ENCODE measurements around the gene F10. TPM values are rescaled to one million over a fixed set of nuclear protein-coding genes. Genes with fewer than 3 reads are reported as not detected.
"Not testable (repeated sequence)": the region's sequence is repeated elsewhere in the genome, so short reads cannot be mapped to it uniquely, and the experiment has no call there.

Gene F10
- total and polyA plus RNA-seq, 8 donors = 1.1 to 59.4 (median 3.8) TPM

DNA sequence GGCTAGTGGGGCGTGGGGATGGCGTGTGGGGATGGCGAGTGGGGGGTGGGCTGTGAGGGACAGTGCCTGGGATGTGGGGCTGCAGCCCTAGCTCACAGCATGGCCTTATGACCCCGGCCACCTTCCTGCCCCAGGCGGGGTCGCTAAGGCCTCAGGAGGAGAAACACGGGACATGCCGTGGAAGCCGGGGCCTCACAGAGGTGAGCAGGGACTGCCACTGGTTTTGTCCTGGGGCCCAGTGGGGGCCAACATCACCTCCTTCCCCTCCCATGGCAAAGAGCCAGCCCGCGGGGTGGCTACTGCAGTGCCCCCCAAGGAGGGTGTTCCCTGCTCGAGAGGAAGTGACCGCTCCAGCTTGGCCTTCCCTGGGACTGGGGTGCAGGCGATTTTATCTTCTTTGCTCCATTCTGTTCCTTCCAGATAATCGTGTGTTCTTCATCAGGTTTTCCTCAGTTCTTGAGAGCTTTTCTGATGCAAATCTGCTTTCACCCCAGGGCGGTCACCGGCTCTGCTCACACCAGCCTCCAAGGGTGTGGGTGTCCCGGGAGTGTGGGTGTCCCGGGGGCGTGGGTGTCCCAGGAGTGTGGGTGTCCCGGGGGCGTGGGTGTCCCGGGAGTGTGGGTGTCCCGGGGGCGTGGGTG lies 15.8 kb upstream of the F10 start:
- TF ChIP-seq CTCF (IDR thresholded peaks at IDR 0.05) = no peak
- FAIRE-seq = no peak
- Histone ChIP-seq H3K4me3 (no peak overlapping the region), H3K4me1 (peaks cover 0 to 4% (median 0%) of the 10 kb centered on the region in 3 donors), H3K27me3 (peaks cover 0 to 10% (median 5%) of the 10 kb centered on the region in 4 donors), H3K36me3 (no peaks in the 10 kb centered on the region), H3K27ac (no peak overlapping the region), H3K9me3 (no peaks in the 10 kb centered on the region)
- WGBS, 2 donors = 76 to 82% methylated on average over 25 of the region's 25 CpGs
- no peak for ATAC-seq
- DNase-seq = peak in 2 of 6 donors; percentile 15 to 77
- intact Hi-C loops (cut with DNase I) = no loop called here

DNA sequence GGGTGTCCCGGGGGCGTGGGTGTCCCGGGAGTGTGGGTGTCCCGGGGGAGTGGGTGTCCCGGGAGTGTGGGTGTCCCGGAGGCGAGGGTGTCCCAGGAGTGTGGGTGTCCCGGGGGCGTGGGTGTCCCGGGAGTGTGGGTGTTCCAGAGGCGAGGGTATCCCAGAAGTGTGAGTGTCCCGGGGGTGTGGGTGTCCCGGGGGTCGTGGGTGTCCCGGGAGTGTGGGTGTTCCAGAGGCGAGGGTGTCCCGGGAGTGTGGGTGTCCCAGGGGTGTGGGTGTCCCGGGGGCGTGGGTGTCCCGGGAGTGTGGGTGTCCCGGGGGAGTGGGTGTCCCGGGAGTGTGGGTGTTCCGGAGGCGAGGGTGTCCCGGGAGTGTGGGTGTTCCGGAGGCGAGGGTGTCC lies 14.1 kb upstream of the F10 start:
- FAIRE-seq; H3K27ac ChIP-seq; H3K36me3 ChIP-seq; intact Hi-C loops (cut with DNase I); H3K9me3 ChIP-seq; ATAC-seq; H3K4me3 ChIP-seq; H3K4me1 ChIP-seq: not testable (repeated sequence)
- WGBS, 2 donors = 87 to 96% methylated on average over 19 to 27 of the region's 27 CpGs
- peak in 2 of 6 donors; percentile 11 to 42 for DNase-seq
- H3K27me3 ChIP-seq = peaks cover 0 to 10% (median 5%) of the 10 kb centered on the region in 4 donors

DNA sequence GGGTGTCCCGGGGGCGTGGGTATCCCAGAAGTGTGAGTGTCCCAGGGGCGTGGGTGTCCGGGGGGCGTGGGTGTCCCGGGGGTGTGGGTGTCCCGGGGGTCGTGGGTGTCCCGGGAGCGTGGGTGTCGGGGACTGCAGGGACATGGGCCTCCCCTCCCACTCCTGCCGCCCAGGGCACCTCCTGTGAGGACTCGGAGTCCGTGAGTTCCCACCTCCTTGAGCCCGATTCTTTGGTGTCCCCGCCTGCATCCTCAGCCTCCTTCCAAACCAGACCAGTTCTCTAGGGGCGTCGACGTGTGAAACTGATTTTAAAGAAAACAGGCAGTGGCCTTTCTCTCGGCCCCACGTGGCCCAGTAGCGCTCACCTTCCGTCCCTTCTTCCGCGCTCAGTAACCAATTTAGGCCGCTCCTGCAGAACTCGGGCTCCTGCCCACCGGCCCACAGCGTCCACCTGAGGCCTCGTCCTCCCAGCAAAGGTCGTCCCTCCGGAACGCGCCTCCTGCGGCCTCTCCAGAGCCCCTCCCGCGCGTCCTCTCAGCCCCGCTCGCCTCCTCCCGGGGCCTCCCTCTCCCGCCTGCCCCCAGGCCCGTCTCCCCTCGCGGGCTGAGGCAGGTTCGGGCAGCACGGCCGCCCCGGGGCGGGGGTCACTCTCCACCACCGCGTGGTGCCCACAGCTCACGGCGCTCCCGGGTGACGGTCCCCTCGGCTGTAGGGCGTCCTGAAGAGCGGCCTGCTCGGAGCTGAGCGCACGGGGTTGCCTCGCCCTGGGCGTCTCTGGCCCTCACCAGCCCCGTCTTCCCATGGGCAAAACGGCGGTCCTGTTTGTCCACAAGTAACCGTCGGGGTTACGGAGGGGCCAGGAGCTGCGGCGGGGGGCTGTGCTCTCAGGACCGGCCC lies 13.2 kb upstream of the F10 start:
- Histone ChIP-seq H3K27ac (no peak overlapping the region), H3K4me1 (peaks cover 0 to 4% (median 0%) of the 10 kb centered on the region in 3 donors), H3K36me3 (no peaks in the 10 kb centered on the region), H3K27me3 (peaks cover 0 to 10% (median 5%) of the 10 kb centered on the region in 4 donors), H3K4me3 (peak overlapping the region in 1 of 4 donors; percentile 48), H3K9me3 (no peaks in the 10 kb centered on the region)
- DNase-seq (peak in 3 of 6 donors; percentile 20 to 68 (median 60)), ATAC-seq (peak in 2 of 4 donors; percentile 11 to 24), FAIRE-seq (no peak)
- TF ChIP-seq CTCF (IDR thresholded peaks at IDR 0.05) = no peak
- WGBS, 2 donors = 31 to 32% methylated on average over 66 to 73 of the region's 73 CpGs
- intact Hi-C loops (cut with DNase I) = no loop called here

DNA sequence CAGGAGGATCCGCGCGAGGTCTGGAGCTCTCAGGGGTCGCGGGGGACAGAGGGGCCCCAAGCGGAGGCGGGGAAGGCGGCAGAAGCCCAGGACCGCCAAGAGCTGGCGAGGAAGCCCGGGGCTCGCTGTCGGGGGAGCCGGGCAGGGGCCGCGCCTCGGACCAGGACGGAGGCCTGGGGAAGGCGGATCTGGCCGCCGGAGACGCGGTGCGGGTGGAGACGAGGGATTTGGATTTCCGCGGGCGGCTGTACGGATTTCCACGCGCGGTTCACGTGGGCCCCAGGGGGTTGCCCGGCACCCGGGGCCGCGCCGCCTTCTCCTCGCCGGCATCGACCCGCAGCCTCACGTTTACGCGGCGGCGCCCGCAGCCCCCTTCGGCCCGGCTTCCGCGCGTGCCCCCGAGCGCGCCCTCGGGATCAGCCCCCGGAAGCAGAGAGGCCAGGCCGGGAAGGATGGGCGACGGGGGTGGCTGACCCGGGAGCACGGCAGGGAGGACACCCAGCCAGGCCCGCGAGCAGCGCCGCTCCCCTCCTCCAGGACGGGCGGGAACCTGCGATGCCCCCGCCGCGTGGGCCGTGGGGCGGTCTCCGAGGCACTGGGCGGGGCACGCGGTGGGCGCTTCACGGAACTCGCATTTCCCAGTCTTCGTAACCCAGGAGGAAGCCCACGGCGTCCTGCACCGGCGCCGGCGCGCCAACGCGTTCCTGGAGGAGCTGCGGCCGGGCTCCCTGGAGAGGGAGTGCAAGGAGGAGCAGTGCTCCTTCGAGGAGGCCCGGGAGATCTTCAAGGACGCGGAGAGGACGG lies 12.3 kb upstream of the F10 start:
- ATAC-seq = peak; percentile 24 to 55 (median 48)

More for the DNA sequence above, 12.3 kb upstream of the F10 start:
- H3K9me3 ChIP-seq = no peaks in the 10 kb centered on the region
- H3K27me3 ChIP-seq = peaks cover 0 to 10% (median 5%) of the 10 kb centered on the region in 4 donors
- FAIRE-seq (no peak), DNase-seq (peak in 2 of 6 donors; percentile 59 to 61)
- intact Hi-C loops (cut with DNase I) = no loop called here
- no peaks in the 10 kb centered on the region for H3K36me3 ChIP-seq
- peaks cover 0 to 4% (median 0%) of the 10 kb centered on the region in 3 donors for H3K4me1 ChIP-seq
- peak overlapping the region; percentile 14 to 48 (median 22) for H3K4me3 ChIP-seq
- WGBS, 2 donors = 1 to 3% methylated on average over 48 to 99 of the region's 99 CpGs
- no peak for TF ChIP-seq CTCF (IDR thresholded peaks at IDR 0.05)
- H3K27ac ChIP-seq = no peak overlapping the region
